Stromal cell of bone marrow (primary cell): ENCODE measurements around the gene LRMDA.
A peak's percentile ranks its signal among the peaks of the same experiment; 100 is the strongest.
"Not testable (repeated sequence)": the region's sequence is repeated elsewhere in the genome, so short reads cannot be mapped to it uniquely, and the experiment has no call there.

ENCODE experiments used
- DNase-seq: peaks from one replicate; pipeline ENCODE4 v3.0.0-alpha.2; 2012; ENCODE audit warnings: low read depth

Gene LRMDA

GRCh38 chr10:75589895-75590654, 158.7 kb downstream of the LRMDA start:
- DNase-seq: no peak

- no peak for DNase-seq
Observed at GRCh38 chr10:75592151-75592787, 160.8 kb downstream of the LRMDA start.

- no peak for DNase-seq
Observed at GRCh38 chr10:75592791-75593643, 161.6 kb downstream of the LRMDA start.

- DNase-seq: no peak
Observed at GRCh38 chr10:75593692-75594556, 162.5 kb downstream of the LRMDA start.

- DNase-seq: no peak
Observed at GRCh38 chr10:75596930-75597620, 165.7 kb downstream of the LRMDA start.

- DNase-seq: no peak
Observed at GRCh38 chr10:75597773-75598440, 166.5 kb downstream of the LRMDA start.

- DNase-seq: no peak
Observed at GRCh38 chr10:75598998-75599397, 167.6 kb downstream of the LRMDA start.

GRCh38 chr10:75599875-75600648, 168.6 kb downstream of the LRMDA start:
- no peak for DNase-seq

- DNase-seq: no peak
Observed at GRCh38 chr10:75600833-75601232, 169.4 kb downstream of the LRMDA start.

GRCh38 chr10:75602341-75602740, 170.9 kb downstream of the LRMDA start:
- no peak for DNase-seq

GRCh38 chr10:75605096-75605495, 173.7 kb downstream of the LRMDA start:
- DNase-seq: no peak

- DNase-seq: not testable (repeated sequence)
Observed at GRCh38 chr10:75605795-75606194, 174.4 kb downstream of the LRMDA start.

- DNase-seq: no peak
Observed at GRCh38 chr10:75606203-75606779, 174.9 kb downstream of the LRMDA start.

GRCh38 chr10:75607576-75607975, 176.2 kb downstream of the LRMDA start:
- no peak for DNase-seq

- no peak for DNase-seq
Observed at GRCh38 chr10:75610183-75610582, 178.8 kb downstream of the LRMDA start.

GRCh38 chr10:75611172-75611992, 180.0 kb downstream of the LRMDA start:
- DNase-seq: no peak

GRCh38 chr10:75611993-75612372, 180.6 kb downstream of the LRMDA start:
- DNase-seq: no peak

GRCh38 chr10:75612904-75613684, 181.7 kb downstream of the LRMDA start:
- peak; percentile 56 for DNase-seq
